Peyer's patch (tissue), 4 donors: ENCODE data around the gene KRTAP19-3. TPM values are rescaled to one million over a fixed set of nuclear protein-coding genes. Genes with fewer than 3 reads are reported as not detected.
"Not testable (repeated sequence)": the region's sequence is repeated elsewhere in the genome, so short reads cannot be mapped to it uniquely, and the experiment has no call there.

Experiments
- DNase-seq, 3 donors: peaks; one replicate each; pipeline ENCODE4 v3.0.0-alpha.2; 2017 to 2019
- H3K27ac ChIP-seq, 4 donors: fragments of 200-600 bp; sonication (generic); one replicate each; pipeline ENCODE4 v1.5.1; 2016 to 2019
- H3K27me3 ChIP-seq, 2 donors: fragments of 200-600 bp; sonication (generic); one replicate each; pipeline ENCODE4 v1.5.1; 2019
- H3K36me3 ChIP-seq, 3 donors: fragments of 200-600 bp; sonication (generic); one replicate each; pipeline ENCODE4 v1.5.1; 2016 to 2019
- H3K4me1 ChIP-seq, 4 donors: fragments of 200-600 bp; sonication (generic); one replicate each; pipeline ENCODE4 v1.5.1; 2016 to 2019
- H3K4me3 ChIP-seq, 4 donors: fragments of 200-600 bp; sonication (generic); 1 replicate in 3 of 4; 2 replicates in 1 of 4; pipeline ENCODE4 v1.5.1; 2016 to 2019; ENCODE audit warnings: mild to moderate bottlenecking in 1 of 4
- H3K9me3 ChIP-seq, 4 donors: fragments of 200-600 bp; sonication (generic); one replicate each; pipeline ENCODE4 v1.5.1; 2016 to 2019; ENCODE audit warnings: mild to moderate bottlenecking in 1 of 4
- POLR2A ChIP-seq, 2 donors: fragments of 450-650 bp; IDR thresholded peaks; one replicate each; pipeline ENCODE4 v1.5.1; 2017; ENCODE audit warnings: antibody characterized with exemption in 2 of 2, mild to moderate bottlenecking in 2 of 2, moderate library complexity in 2 of 2
- total RNA-seq, 4 donors: library from RNA; depleted of rRNA; stranded (reverse); fragments of >200 nt; gene quantifications; one replicate each; pipeline ENCODE4 v1.1.0, GENCODE V29; 2016
- TF ChIP-seq, protein P1 (sequence below), 6 experiments: fragments of 450-650 bp in 4 of 6; fragments of 200-600 bp in 2 of 6; sonication (generic) in 1 of 6; IDR thresholded peaks; one replicate each; pipeline ENCODE4 v1.5.1; 2017 to 2019; ENCODE audit warnings: antibody characterized with exemption in 6 of 6, mild to moderate bottlenecking in 3 of 6, moderate library complexity in 1 of 6

KRTAP19-3 gene
- total RNA-seq = not detected

DNA sequence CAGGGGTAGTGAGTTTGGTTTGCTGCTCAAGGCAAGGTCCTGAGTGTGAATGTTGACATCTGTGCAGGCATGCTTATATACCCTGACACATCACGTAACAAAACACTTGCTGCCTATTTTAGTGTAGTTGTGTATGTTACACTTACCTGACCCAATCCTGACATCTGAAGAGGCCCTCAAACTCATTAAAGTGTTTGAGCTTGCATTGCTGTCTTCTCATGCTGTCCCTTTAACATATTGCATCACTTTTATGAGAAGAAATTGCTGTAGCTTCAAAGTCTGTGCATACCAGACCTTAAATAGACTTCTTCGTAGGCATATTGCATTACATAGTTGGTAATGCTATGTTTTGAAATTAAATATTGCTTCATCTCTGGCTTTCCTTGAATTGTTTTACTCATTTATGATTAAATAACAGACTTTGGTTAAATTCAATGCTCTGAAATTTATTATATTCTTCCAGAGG, at the start of gene KRTAP19-3:
Gene KRTAP19-3, minus strand, starts transcription at position 51 of the 466 bp plus-strand sequence. CDS start 56 bp downstream, outside the sequence.
- Histone ChIP-seq H3K27ac (no peak within 1 kb of the TSS), H3K36me3 (no peaks in the 10 kb centered on the region), H3K4me1 (no peaks in the 10 kb centered on the region), H3K4me3 (no peak within 1 kb of the TSS), H3K27me3 (no peaks in the 10 kb centered on the region), H3K9me3 (no peaks in the 10 kb centered on the region)
- TF ChIP-seq POLR2A (IDR thresholded peaks at IDR 0.05) = no peak
- TF ChIP-seq, protein P1, sequence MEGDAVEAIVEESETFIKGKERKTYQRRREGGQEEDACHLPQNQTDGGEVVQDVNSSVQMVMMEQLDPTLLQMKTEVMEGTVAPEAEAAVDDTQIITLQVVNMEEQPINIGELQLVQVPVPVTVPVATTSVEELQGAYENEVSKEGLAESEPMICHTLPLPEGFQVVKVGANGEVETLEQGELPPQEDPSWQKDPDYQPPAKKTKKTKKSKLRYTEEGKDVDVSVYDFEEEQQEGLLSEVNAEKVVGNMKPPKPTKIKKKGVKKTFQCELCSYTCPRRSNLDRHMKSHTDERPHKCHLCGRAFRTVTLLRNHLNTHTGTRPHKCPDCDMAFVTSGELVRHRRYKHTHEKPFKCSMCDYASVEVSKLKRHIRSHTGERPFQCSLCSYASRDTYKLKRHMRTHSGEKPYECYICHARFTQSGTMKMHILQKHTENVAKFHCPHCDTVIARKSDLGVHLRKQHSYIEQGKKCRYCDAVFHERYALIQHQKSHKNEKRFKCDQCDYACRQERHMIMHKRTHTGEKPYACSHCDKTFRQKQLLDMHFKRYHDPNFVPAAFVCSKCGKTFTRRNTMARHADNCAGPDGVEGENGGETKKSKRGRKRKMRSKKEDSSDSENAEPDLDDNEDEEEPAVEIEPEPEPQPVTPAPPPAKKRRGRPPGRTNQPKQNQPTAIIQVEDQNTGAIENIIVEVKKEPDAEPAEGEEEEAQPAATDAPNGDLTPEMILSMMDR (IDR thresholded peaks at IDR 0.05) = no peak
- no peak for DNase-seq

DNA sequence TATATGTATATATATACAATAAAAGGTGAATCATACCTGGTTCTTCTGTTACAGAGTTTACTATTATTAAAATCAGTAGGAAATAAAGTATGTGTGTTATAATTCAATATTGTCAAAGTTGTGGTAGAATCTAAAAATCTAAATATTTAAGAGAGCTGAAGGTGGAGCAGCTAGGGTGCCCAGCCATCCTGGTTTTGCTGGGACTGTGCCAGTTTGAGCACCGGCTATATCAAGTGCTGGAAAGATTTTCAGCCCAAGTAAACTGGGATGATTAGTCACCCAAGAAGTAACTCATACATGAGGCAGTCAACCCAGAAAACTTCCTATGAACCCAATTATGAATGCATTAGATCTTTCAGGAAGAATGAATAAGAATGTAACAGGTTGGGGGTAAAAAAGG, 27.1 kb upstream of the KRTAP19-3 start:
- no peak overlapping the region for H3K27ac ChIP-seq
- DNase-seq = no peak
- H3K9me3 ChIP-seq = no peaks in the 10 kb centered on the region
- H3K4me1 ChIP-seq = no peaks in the 10 kb centered on the region
- TF ChIP-seq, protein P1 (IDR thresholded peaks at IDR 0.05) = no peak
- TF ChIP-seq POLR2A (IDR thresholded peaks at IDR 0.05) = no peak
- no peak overlapping the region for H3K4me3 ChIP-seq
- no peaks in the 10 kb centered on the region for H3K27me3 ChIP-seq
- no peaks in the 10 kb centered on the region for H3K36me3 ChIP-seq

DNA sequence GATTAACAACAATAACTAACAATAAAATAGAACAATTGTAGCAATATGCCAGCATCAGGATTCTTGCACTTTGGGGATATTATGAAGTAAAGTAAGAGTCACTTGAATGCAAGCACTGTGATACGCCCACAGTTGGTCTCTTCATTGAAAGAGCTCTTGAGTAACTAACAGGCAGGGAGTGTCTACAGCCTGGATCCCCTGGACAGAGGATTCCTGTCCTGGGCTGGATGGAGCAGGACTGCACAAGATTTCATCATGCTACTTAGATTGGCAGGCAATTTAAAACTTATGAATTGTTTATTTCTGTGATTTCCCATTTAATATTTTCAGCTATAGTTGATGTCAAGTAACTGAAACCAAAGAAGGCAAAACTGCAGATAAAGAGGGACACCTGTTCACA, 23.9 kb upstream of the KRTAP19-3 start:
- no peak overlapping the region for H3K4me3 ChIP-seq
- H3K4me1 ChIP-seq = no peaks in the 10 kb centered on the region
- H3K36me3 ChIP-seq = no peaks in the 10 kb centered on the region
- H3K27me3 ChIP-seq = no peaks in the 10 kb centered on the region
- TF ChIP-seq POLR2A (IDR thresholded peaks at IDR 0.05) = no peak
- TF ChIP-seq, protein P1 (IDR thresholded peaks at IDR 0.05) = no peak
- DNase-seq = no peak
- H3K9me3 ChIP-seq = no peaks in the 10 kb centered on the region
- H3K27ac ChIP-seq = no peak overlapping the region

DNA sequence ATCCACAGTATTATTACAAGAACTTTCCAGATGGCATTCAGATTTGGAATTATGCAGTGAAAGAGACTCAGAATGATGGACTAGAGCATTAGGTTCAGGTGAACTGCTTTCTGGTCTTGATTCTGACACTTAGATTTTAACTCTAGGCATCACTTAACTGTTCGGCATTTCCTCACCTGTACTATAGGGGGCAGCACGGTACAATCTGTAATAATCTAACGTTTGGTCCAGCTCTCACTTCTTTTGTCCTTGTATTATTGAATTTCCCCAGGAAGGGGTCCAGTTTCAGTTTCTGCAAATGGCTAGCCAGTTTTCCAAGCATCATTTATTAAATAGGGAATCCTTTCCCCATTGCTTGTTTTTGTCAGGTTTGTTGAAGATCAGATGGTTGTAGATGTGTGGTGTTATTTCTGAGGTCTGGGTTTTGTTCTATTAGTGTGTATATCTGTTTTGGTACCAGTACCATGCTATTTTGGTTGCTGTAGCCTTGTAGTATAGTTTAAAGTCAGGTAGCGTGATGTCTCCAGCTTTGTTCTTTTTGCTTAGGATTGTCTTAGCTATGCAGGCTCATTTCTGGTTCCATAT, 13.9 kb upstream of the KRTAP19-3 start:
- H3K4me3 ChIP-seq, H3K27me3 ChIP-seq, H3K27ac ChIP-seq, DNase-seq, H3K36me3 ChIP-seq, H3K4me1 ChIP-seq, H3K9me3 ChIP-seq: not testable (repeated sequence)

DNA sequence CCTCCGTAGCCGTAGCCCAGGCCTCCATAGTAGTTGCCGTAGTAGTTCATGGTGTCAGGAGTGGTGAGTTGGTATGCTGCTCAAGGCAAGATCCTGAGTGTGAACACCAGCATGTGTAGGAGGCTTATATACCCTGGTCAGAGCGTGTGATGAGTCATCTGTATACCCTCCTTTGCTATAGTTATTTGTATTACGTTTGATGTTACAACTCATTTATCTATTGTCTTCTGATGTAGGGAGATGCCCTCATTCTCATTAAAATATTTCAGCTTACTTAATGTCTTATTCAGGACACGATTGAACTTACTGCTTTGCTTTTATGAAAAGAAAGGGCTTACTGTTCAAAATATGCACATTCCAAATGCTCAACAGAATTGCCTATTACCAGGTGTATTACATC, 10.2 kb upstream of the KRTAP19-3 start, which contains the start of gene KRTAP19-5:
Gene KRTAP19-5, minus strand, starts transcription at position 101 of the 400 bp plus-strand sequence. Its CDS starts 51 bp downstream, at position 50.
- no peaks in the 10 kb centered on the region for H3K27me3 ChIP-seq
- no peak within 1 kb of the TSS for H3K27ac ChIP-seq
- H3K36me3 ChIP-seq = no peaks in the 10 kb centered on the region
- no peaks in the 10 kb centered on the region for H3K9me3 ChIP-seq
- no peaks in the 10 kb centered on the region for H3K4me1 ChIP-seq
- no peak for DNase-seq
- no peak within 1 kb of the TSS for H3K4me3 ChIP-seq
- no peak for TF ChIP-seq POLR2A (IDR thresholded peaks at IDR 0.05)
- TF ChIP-seq, protein P1 (IDR thresholded peaks at IDR 0.05) = no peak

DNA sequence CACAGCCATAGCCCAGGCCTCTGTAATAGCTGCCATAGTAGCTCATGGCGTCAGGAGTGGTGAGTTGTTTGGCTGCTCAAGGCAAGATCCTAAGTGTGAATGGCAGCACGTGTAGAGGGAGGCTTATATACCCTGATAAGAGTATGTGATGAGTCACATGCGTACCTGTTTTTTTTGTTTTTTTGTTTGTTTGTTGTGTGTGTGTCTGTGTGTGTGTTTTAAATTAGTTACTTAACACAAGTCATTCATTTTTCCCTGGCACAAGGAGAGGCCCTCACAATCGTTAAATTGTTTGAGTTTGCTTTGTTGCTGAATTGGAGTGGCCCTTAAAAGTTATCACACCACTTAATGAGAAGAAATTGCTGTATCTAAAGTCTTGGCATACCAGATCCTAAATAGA, 5.3 kb upstream of the KRTAP19-3 start, which contains the start of gene KRTAP19-4:
Gene KRTAP19-4, minus strand, starts transcription at position 101 of the 400 bp plus-strand sequence. Its CDS starts 55 bp downstream, at position 46.
- Histone ChIP-seq H3K9me3 (no peaks in the 10 kb centered on the region), H3K27me3 (no peaks in the 10 kb centered on the region), H3K36me3 (no peaks in the 10 kb centered on the region), H3K4me3 (no peak within 1 kb of the TSS), H3K4me1 (no peaks in the 10 kb centered on the region), H3K27ac (no peak within 1 kb of the TSS)
- DNase-seq = no peak
- TF ChIP-seq, protein P1 (IDR thresholded peaks at IDR 0.05) = no peak
- TF ChIP-seq POLR2A (IDR thresholded peaks at IDR 0.05) = no peak
